GM06990 (cell line): Measurements from ENCODE around the gene ZXDB.
A peak's percentile ranks its signal among the peaks of the same experiment; 100 is the strongest.
"Not testable (repeated sequence)": the region's sequence is repeated elsewhere in the genome, so short reads cannot be mapped to it uniquely, and the experiment has no call there.

Experiments
- DNase-seq: peaks from one replicate; pipeline ENCODE4 v3.0.0-alpha.2; 2011; ENCODE audit not compliant: insufficient read length; ENCODE audit errors: extremely low read depth
- H3K27me3 ChIP-seq: replicated peaks from 2 replicates; pipeline ENCODE4 v1.6.0; 2011; ENCODE audit warnings: low read length; ENCODE audit not compliant: control insufficient read depth, insufficient read depth
- H3K36me3 ChIP-seq: 2 replicates; pipeline ENCODE4 v1.5.1; 2011; ENCODE audit warnings: low read length; ENCODE audit not compliant: control insufficient read depth, insufficient read depth
- H3K4me3 ChIP-seq: replicated peaks from 2 replicates; pipeline ENCODE4 v1.5.1; 2011; ENCODE audit warnings: low read depth, mild to moderate bottlenecking, control low read depth, low read length
- TF ChIP-seq, protein P1 (sequence below): IDR thresholded peaks from 2 replicates; pipeline ENCODE4 v1.5.1; 2011; ENCODE audit warnings: low read length, control low read depth, mild to moderate bottlenecking, inconsistent platforms; ENCODE audit not compliant: insufficient read depth, poor library complexity, severe bottlenecking

ZXDB gene

DNA sequence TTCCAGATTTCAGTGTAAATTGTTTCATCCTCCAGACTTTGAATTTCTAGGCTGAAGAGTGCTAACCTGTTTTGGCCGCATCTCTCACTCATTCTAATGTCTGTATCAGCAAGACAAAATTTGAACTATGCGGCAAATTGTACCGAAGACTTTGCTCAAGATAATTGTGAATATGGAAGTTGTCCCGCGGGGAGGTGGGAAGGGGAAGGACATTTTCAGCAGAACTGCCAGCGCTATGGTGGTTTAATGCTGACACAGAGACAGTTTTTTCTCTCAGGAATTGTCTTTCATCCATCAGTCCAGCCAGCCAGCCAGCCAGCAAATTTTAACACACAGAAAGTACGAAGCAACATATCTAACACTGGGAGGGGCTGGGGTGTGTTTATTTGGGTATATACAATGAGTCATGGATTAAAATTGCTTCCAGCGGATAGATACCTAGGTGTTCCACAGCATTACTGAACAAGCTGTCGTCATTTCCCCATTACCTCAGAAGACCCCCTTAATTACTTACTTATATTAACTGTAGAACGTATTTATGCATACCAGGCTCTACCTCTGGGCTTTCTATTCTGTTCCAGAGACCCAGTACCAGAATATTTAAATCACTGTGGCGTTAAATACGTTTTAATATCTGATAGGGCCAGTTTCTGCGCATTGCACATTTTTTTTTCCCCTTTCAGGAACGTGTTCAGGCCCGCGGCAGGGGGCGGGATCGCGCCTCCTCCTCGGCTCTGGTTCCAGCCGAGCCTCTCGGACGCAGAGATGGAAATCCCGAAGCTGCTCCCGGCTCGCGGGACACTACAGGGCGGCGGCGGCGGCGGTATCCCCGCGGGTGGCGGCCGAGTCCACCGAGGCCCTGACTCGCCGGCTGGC lies at the start of gene ZXDB:
Gene ZXDB, plus strand, starts transcription at position 728 of the 876 bp plus-strand sequence. Its CDS starts 38 bp downstream, at position 766.
- not testable (repeated sequence) for H3K27me3 ChIP-seq, DNase-seq, H3K36me3 ChIP-seq
- H3K4me3 ChIP-seq = peak within 1 kb of the TSS; percentile 58

DNA sequence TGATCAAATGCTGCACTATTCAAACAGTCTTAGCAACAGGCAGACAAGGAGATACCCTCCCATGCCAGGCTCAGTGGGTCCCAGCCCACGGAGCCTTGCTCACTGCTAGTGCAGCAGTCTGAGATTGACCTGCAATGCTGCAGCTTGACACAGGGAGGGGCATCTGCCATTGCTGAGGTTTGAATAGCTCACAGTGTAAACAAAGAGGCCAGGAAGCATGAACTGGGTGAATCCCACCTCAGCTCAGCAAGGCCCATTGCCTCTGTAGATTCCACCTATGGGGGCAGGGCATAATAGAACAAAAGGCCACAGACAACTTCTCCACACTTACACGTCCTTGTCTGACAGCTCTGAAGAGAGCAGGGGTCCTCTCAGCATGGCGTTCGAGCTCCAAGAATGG lies 26.6 kb upstream of the ZXDB start:
- Histone ChIP-seq H3K27me3 (no peaks in the 10 kb centered on the region), H3K4me3 (no peak overlapping the region), H3K36me3 (no peaks in the 10 kb centered on the region)
- no peak for DNase-seq
- TF ChIP-seq, protein P1, sequence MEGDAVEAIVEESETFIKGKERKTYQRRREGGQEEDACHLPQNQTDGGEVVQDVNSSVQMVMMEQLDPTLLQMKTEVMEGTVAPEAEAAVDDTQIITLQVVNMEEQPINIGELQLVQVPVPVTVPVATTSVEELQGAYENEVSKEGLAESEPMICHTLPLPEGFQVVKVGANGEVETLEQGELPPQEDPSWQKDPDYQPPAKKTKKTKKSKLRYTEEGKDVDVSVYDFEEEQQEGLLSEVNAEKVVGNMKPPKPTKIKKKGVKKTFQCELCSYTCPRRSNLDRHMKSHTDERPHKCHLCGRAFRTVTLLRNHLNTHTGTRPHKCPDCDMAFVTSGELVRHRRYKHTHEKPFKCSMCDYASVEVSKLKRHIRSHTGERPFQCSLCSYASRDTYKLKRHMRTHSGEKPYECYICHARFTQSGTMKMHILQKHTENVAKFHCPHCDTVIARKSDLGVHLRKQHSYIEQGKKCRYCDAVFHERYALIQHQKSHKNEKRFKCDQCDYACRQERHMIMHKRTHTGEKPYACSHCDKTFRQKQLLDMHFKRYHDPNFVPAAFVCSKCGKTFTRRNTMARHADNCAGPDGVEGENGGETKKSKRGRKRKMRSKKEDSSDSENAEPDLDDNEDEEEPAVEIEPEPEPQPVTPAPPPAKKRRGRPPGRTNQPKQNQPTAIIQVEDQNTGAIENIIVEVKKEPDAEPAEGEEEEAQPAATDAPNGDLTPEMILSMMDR = no peak

DNA sequence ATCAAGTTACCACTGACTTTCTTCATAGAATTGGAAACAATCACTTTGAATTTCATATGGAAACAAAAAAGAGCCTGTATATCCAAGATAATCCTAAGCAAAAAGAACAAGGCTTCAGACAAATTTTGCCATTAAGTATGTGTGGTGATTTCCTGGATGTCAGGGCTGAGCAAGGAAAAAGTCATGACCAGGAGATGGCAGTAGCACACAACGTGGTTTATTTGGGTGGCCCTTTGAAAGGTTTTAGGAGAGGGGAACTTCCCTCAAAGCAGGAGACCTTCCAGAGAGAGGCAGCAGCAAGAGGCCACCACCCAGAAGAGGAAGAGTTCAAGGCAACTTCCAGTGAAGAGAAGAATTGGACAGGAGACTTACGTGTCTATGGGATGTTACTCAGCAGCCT lies 18.1 kb upstream of the ZXDB start:
- TF ChIP-seq, protein P1 = peak; percentile 56
- Histone ChIP-seq H3K36me3 (no peaks in the 10 kb centered on the region), H3K4me3 (no peak overlapping the region), H3K27me3 (no peaks in the 10 kb centered on the region)
- DNase-seq = no peak

DNA sequence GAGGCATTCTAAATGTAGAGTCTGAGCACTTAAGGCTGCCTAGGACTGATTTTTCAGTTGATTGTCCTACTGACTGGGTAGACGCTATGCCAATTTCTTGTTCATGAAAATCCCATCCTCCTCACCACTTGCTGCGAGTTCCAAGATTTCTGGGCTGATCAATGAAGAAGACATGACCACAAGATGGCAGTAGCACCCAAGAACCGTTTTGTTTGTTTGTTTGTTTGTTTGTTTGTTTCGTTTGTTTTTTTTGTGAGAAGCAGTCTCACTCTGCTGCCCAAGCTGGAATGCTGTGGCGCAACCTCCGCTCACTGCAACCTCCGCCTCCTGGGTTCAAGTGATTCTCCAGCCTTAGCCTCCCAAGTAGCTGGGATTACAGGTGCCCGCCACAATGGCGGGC lies 8.9 kb upstream of the ZXDB start:
- TF ChIP-seq, protein P1 = peak; percentile 41
- not testable (repeated sequence) for H3K36me3 ChIP-seq, H3K27me3 ChIP-seq, DNase-seq, H3K4me3 ChIP-seq

DNA sequence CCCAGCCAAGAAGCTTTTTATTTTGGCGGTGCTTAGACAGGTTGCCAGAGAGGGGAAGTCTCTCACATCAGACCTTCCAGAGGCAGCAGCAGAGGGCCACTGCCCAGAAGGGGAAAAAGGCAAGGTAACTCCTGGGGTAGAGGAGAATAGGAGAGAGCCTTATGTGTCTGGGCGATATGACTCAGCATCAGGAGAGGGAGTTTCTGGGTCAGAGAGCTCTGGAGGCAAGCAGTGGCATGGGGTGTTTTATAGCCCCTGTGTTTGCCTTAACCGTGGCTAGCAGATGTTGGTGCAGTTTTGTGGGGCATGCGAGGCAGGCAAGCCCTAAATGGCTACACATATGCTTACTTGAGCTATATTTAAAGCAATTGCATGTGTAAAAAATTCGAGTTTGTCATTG lies 8.3 kb upstream of the ZXDB start:
- Histone ChIP-seq H3K4me3 (no peak overlapping the region), H3K27me3 (no peaks in the 10 kb centered on the region)
- DNase-seq = no peak

DNA sequence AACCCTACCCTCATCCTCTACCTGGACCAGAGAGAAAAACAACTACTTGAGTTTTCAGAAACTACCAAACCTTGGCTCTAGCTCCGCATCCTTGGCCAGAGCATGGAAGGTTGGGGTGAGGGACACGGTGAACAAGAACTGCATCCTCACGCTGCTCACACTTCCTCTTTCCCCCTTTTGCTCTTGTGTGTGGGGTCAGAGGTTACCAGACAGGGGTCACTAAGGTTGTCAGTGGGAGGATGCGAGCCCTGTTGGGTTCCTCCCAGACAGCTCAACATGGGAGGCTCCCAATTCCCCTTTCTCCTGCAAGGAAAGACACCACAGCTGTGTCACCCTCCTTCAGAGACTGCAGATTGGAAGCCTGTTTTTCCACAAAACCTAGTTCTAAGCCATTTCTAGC lies 5.5 kb upstream of the ZXDB start:
- H3K27me3 ChIP-seq = no peaks in the 10 kb centered on the region

More for the DNA sequence above, 8.3 kb upstream of the ZXDB start:
- TF ChIP-seq, protein P1 = no peak
- no peaks in the 10 kb centered on the region for H3K36me3 ChIP-seq

More for the DNA sequence above, 5.5 kb upstream of the ZXDB start:
- no peaks in the 10 kb centered on the region for H3K36me3 ChIP-seq
- DNase-seq = no peak
- no peak overlapping the region for H3K4me3 ChIP-seq
- TF ChIP-seq, protein P1 = no peak
